CD14-positive monocyte (primary cell): Measurements from ENCODE around the gene ERG. TPM values are rescaled to one million over a fixed set of nuclear protein-coding genes. Genes with fewer than 3 reads are reported as not detected.

ENCODE experiments used
- DNase-seq, 3 donors: peaks; one replicate each; pipeline ENCODE4 v3.0.0-alpha.2; 2011 to 2022
- H2AFZ ChIP-seq: 2 replicates; pipeline ENCODE4 v1.6.0; 2012; ENCODE audit warnings: mild to moderate bottlenecking, low read depth, low read length, inconsistent platforms; ENCODE audit not compliant: insufficient read depth, poor library complexity, severe bottlenecking
- H3K27ac ChIP-seq, 2 donors: 1 replicate in 1 of 2; 2 replicates in 1 of 2; pipeline ENCODE4 v1.5.1; 2012 to 2013; ENCODE audit warnings: low read length in 2 of 2, control low read depth in 1 of 2, inconsistent platforms in 1 of 2, low read depth in 1 of 2, mild to moderate bottlenecking in 1 of 2
- H3K27me3 ChIP-seq, 2 donors: one replicate each; pipeline versions ENCODE4 v1.6.0 to v1.6.1; 2011 to 2013; ENCODE audit warnings: low read length in 2 of 2; ENCODE audit not compliant: control insufficient read depth in 2 of 2, insufficient read depth in 2 of 2
- H3K36me3 ChIP-seq, 2 donors: replicated peaks in 1 of 2; 1 replicate in 1 of 2; 2 replicates in 1 of 2; pipeline versions ENCODE4 v1.5.1 to v1.6.1; 2012 to 2013; ENCODE audit warnings: low read length in 2 of 2, control low read depth in 1 of 2, inconsistent platforms in 1 of 2, mild to moderate bottlenecking in 1 of 2; ENCODE audit not compliant: insufficient read depth in 2 of 2, control insufficient read depth in 1 of 2
- H3K4me1 ChIP-seq, 2 donors: 1 replicate in 1 of 2; 2 replicates in 1 of 2; pipeline versions ENCODE4 v1.5.1 to v1.6.1; 2012 to 2013; ENCODE audit warnings: low read length in 2 of 2, control low read depth in 1 of 2, inconsistent platforms in 1 of 2, mild to moderate bottlenecking in 1 of 2, moderate library complexity in 1 of 2; ENCODE audit not compliant: insufficient read depth in 2 of 2, control insufficient read depth in 1 of 2
- H3K4me2 ChIP-seq: replicated peaks from 2 replicates; pipeline ENCODE3; 2012; ENCODE audit warnings: low read length, moderate library complexity, mild to moderate bottlenecking; ENCODE audit not compliant: poor library complexity, severe bottlenecking; ENCODE audit errors: extremely low read depth
- H3K4me3 ChIP-seq, 3 experiments: fragments of 200-600 bp in 1 of 3; sonication (generic) in 1 of 3; replicated peaks in 1 of 3; 1 replicate in 2 of 3; 2 replicates in 1 of 3; pipeline ENCODE4 v1.5.1; 2011 to 2013; ENCODE audit warnings: low read length in 3 of 3, mild to moderate bottlenecking in 3 of 3, control low read depth in 2 of 3, low read depth in 2 of 3, inconsistent platforms in 1 of 3, moderate library complexity in 1 of 3
- H3K79me2 ChIP-seq: 2 replicates; pipeline ENCODE4 v1.6.0; 2012; ENCODE audit warnings: mild to moderate bottlenecking, control low read depth, inconsistent platforms, low read length, moderate library complexity; ENCODE audit not compliant: insufficient read depth
- H3K9ac ChIP-seq: 2 replicates; pipeline ENCODE4 v1.6.0; 2017; ENCODE audit warnings: low read length, mild to moderate bottlenecking; ENCODE audit not compliant: insufficient read depth, poor library complexity, severe bottlenecking
- H3K9me3 ChIP-seq, 2 donors: replicated peaks in 1 of 2; 1 replicate in 1 of 2; 2 replicates in 1 of 2; pipeline versions ENCODE4 v1.5.1 to v1.6.1; 2012 to 2013; ENCODE audit warnings: low read length in 2 of 2, control low read depth in 1 of 2; ENCODE audit not compliant: control insufficient read depth in 1 of 2, insufficient read depth in 1 of 2
- H4K20me1 ChIP-seq: 2 replicates; pipeline ENCODE4 v1.6.0; 2012; ENCODE audit warnings: mild to moderate bottlenecking, low read length, control low read depth, moderate library complexity; ENCODE audit not compliant: insufficient read depth
- H3K27ac Mint-ChIP-seq, 7 donors: one replicate each; pipeline ENCODE4 v1.8.0; 2020; ENCODE audit warnings: mild to moderate bottlenecking in 7 of 7, mixed read lengths in 7 of 7, moderate library complexity in 6 of 7, inconsistent platforms in 2 of 7
- H3K27me3 Mint-ChIP-seq, 3 donors: one replicate each; pipeline ENCODE4 v1.8.0; 2021 to 2022; ENCODE audit warnings: low read depth in 3 of 3, mild to moderate bottlenecking in 3 of 3, mixed read lengths in 3 of 3, moderate library complexity in 3 of 3, inconsistent platforms in 1 of 3
- H3K36me3 Mint-ChIP-seq, 2 donors: one replicate each; pipeline ENCODE4 v1.8.0; 2020; ENCODE audit warnings: mixed read lengths in 2 of 2, inconsistent platforms in 1 of 2, mild to moderate bottlenecking in 1 of 2
- H3K4me1 Mint-ChIP-seq: one replicate; pipeline ENCODE4 v1.8.0; 2020; ENCODE audit warnings: mild to moderate bottlenecking, mixed read lengths
- H3K4me3 Mint-ChIP-seq, 2 donors: one replicate each; pipeline ENCODE4 v1.8.0; 2020; ENCODE audit warnings: mild to moderate bottlenecking in 2 of 2, mixed read lengths in 2 of 2, moderate library complexity in 1 of 2
- H3K9me3 Mint-ChIP-seq, 7 donors: one replicate each; pipeline ENCODE4 v1.8.0; 2020 to 2022; ENCODE audit warnings: mixed read lengths in 7 of 7, mild to moderate bottlenecking in 6 of 7, moderate library complexity in 6 of 7, inconsistent platforms in 2 of 7
- CTCF ChIP-seq: fragments of 200-600 bp; IDR thresholded peaks from one replicate; pipeline ENCODE4 v1.8.0; 2022; ENCODE audit warnings: antibody characterized with exemption, mild to moderate bottlenecking
- WGBS: methylation state at CpG from one replicate; pipeline ENCODE4 v1.1.5; 2013; ENCODE audit warnings: missing lambda C conversion rate; ENCODE audit not compliant: insufficient coverage; 5-methylcytosine and 5-hydroxymethylcytosine counted together
- intact Hi-C, 2 donors: fragments of 100-400 bp; cut with micrococcal nuclease; formaldehyde crosslinking; loops; one replicate each; pipeline versions ENCODE4 v1.15.0 to v1.15.1; 2023
- polyA plus RNA-seq, 3 donors: library from polyadenylated mRNA; depleted of rRNA in 1 of 3; unstranded in 2 of 3; stranded (reverse) in 1 of 3; fragments of 300-500 nt in 2 of 3; fragments of >200 nt in 1 of 3; fragmentation: Illumina TruSeq in 2 of 3; gene quantifications; 1 replicate in 2 of 3; 2 replicates in 1 of 3; pipeline ENCODE4 v1.2.3, GENCODE V29; 2012 to 2021

ERG gene
- polyA plus RNA-seq, 3 donors: 0.16 to 0.22 TPM; not detected in 1

GRCh38 chr21:38424305-38425019 is 73.8 kb downstream of the ERG start:
- Histone ChIP-seq H3K4me3 (no peak overlapping the region), H3K9me3 (no peaks in the 10 kb centered on the region), H3K36me3 (no peaks in the 10 kb centered on the region), H3K4me1 (no peaks in the 10 kb centered on the region), H3K9ac (no peak overlapping the region), H3K4me2 (no peak overlapping the region), H3K27me3 (no peaks in the 10 kb centered on the region), H2AFZ (no peak overlapping the region), H3K27ac (no peak overlapping the region), H3K79me2 (no peaks in the 10 kb centered on the region), H4K20me1 (no peaks in the 10 kb centered on the region)
- Mint-ChIP-seq H3K4me3 (no peak overlapping the region), H3K9me3 (no peaks in the 10 kb centered on the region), H3K27ac (peak overlapping the region in 1 of 7 donors; percentile 41), H3K27me3 (peaks cover 0 to 3% (median 0%) of the 10 kb centered on the region in 3 donors), H3K4me1 (peaks cover 15% of the 10 kb centered on the region), H3K36me3 (peaks cover 0 to 14% of the 10 kb centered on the region in 2 donors)
- intact Hi-C loops: no loop called here
- DNase-seq: no peak
- no peak for TF ChIP-seq CTCF
- 92% methylated on average over 9 of the region's 11 CpGs for WGBS

GRCh38 chr21:38422082-38422481 is 76.2 kb downstream of the ERG start:
- Histone ChIP-seq H2AFZ (no peak overlapping the region), H3K79me2 (no peaks in the 10 kb centered on the region), H4K20me1 (no peaks in the 10 kb centered on the region), H3K36me3 (no peaks in the 10 kb centered on the region), H3K27me3 (no peaks in the 10 kb centered on the region), H3K4me3 (no peak overlapping the region), H3K27ac (no peak overlapping the region), H3K9me3 (no peaks in the 10 kb centered on the region), H3K4me1 (peaks cover 1 to 4% of the 10 kb centered on the region in 2 donors), H3K9ac (no peak overlapping the region), H3K4me2 (no peak overlapping the region)
- Mint-ChIP-seq H3K27ac (no peak overlapping the region), H3K4me1 (peaks cover 22% of the 10 kb centered on the region), H3K4me3 (no peak overlapping the region), H3K36me3 (peaks cover 0 to 14% of the 10 kb centered on the region in 2 donors), H3K9me3 (no peaks in the 10 kb centered on the region), H3K27me3 (peaks cover 0 to 3% (median 0%) of the 10 kb centered on the region in 3 donors)
- intact Hi-C loops: no loop called here
- no peak for DNase-seq
- no peak for TF ChIP-seq CTCF
- WGBS: 93% methylated on average over 5 of the region's 5 CpGs
